Stimulated activated CD4-positive, alpha-beta T cell treated with anti-CD3 and anti-CD28 coated beads, Interleukin-15, amount 100 ng/mL, for 48 hours (primary cell): Measurements from ENCODE around the gene EPHA6.
"Not testable (repeated sequence)": the region's sequence is repeated elsewhere in the genome, so short reads cannot be mapped to it uniquely, and the experiment has no call there.

Experiments
- DNase-seq, 2 donors: peaks; one replicate each; pipeline ENCODE4 v3.0.0-alpha.2; 2020; ENCODE audit warnings: low read depth in 2 of 2

Gene EPHA6

DNA sequence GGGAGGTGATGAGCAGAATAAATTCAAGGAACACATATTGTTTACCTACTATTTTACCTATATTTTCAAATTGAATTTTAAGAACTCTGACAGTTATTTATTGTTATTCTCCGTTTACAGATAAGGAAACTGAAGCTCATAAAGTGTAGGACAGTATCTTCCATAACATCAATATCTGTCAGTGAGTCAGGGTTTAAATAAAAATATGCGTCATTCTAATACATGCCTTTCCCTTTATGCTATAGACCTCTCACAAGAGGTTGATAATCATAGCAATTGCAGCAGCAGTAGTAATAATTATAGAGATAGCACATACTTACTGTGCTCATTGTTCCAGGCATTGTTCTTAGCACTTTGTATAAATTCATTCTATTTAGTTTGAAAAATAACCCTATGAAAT, 101.1 kb downstream of the EPHA6 start:
- no peak for DNase-seq

DNA sequence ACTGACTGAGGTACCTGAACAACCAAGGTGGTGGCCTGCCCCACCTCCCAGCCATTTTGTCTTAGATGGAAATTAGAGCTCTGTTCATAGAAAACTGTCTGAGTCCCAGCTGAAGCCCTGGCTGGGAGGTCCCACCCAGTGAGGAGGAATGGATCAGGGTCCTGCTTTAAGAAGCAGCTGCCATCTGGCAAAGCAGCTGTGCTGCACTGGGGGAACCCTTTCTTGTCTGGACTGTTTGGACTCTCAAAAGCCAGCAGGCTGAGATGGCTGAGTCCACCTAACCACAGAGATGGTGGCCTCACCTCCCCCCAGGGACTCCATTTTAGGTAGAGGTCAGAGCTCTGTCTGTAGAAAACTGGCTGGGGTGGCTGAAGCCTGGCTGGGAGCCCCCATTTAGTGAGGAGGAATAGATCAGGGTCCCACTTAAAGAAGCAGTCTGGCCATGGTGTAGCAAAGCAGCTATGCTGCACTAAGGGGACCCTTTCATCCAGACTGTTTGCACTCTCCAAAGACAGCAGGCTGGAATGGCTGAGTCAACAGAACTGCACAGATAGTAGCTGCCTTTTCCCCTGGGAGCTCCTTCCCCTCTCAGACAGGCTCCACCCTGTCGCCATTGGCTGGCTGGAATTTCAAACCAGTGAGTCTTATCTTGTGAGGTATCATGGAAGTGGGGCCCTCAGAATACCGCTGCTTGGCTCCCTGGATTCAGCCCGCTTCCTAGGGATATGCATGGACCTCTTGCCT, 116.9 kb downstream of the EPHA6 start:
- DNase-seq, result no peak

DNA sequence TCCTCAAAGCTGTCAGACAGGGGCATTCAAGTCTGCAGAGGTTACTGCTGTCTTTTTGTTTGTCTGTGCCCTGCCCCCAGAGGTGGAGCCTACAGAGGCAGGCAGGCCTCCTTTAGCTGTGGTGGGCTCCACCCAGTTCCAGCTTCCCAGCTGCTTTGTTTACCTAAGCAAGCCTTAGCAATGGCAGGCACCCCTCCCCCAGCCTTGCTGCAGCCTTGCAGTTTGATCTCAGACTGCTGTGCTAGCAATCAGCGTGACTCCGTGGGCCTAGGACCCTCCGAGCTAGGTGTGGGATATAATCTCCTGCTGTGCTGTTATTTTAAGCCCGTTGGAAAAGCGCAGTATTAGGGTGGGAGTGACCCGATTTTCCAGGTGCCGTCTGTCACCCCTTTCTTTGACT, 127.7 kb downstream of the EPHA6 start:
- DNase-seq, result not testable (repeated sequence)

DNA sequence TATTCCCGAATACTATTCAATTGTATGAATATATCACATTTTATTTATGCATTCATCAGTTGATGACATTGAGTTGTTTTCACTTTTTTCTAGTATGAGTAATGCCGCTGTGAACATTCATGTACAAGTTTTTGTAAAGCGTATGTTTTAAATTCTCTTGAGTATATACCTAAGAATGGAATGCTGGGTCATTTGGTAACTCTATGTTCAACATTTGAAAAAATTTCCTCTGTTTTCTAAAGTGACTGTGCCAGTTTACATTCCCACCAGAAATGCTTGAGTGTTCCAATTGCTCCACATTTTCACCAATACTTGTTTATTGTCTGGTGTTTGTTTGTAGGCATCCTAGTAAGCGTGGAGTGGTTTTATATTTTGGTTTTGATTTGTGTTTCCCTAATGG, 144.5 kb downstream of the EPHA6 start:
- DNase-seq, result no peak

DNA sequence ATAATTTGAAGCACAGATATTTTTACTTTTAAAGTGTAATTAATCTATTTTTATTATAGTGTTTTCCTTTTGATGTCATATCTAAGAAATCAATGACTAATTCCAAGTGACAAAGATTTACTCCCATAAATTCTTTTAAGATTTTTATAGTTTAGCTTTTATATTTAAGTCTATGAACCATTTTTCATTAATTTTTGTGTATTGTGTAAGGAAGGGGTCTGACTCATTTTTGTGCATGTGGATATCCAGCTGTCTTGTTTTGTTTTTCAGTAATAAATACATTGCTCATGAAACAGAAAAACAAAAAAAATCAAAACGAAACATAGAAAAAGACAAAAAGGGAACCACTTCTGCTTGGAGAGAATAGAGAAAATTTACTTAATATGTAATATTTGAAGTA, 145.1 kb downstream of the EPHA6 start:
- DNase-seq, result no peak

DNA sequence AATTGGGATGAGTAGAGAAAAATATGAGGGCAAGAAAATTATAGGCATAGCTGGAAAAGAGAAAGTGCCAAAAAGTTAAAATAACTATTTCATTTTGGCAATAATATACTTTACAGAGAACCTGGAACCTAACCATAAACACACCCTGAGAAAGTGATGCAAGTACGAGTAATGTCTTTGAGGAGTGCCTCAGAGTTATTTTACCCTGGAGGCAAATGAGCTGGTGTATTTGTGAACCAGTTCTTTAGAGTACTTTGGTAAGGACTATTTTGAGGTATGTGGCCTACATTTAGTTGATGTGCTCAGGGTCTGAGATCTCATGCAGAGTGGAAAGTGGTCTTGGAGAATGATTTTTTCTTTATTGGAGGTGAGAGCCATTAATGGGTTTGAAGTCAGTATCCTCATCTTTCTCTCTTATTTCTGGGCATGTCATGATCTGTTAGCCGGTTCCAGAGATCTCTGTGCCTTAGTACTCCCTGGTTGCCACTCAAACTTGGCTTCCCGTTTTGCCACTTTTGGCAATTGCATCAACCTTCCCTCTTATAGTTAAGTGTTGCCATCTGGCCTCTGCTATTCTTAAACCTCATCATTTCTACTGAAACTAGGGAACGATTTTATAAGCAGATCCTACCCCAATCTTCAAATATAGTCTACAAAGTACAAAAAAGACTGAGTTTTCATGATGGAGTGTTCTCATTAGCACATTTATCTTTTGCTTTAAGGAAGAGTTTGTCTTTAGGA, 145.7 kb downstream of the EPHA6 start:
- DNase-seq, result no peak

DNA sequence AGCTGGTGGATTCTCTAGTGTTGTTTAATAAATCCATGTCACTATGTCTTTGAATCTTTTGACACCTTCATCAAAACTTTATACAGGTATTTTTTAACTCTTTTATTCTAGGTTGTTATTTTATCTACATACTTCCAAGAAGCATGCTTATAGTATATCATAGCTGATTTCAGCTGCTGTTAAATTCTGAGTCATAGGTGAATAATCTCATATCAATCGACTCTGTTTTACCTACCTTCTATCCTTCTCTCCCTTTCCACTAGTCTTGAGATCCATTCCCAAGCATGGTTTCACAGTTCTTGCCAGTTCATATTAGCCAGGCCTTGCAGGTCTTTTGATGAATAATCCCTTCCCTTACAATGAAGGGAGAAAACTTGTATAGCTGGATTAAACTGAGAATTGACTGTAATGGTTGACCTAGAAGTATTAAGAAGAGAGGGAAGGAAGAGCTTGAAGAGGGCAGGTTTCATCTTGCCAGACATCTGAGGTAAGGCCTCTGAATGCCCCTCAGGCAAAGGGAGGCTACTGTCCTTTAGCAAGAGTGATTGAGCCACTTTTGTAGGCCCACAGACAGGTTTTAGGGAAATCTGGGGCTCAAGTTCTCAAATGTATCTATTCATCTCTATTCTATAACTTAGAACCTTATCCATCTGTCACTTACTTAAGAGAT, 146.4 kb downstream of the EPHA6 start:
- no peak for DNase-seq

DNA sequence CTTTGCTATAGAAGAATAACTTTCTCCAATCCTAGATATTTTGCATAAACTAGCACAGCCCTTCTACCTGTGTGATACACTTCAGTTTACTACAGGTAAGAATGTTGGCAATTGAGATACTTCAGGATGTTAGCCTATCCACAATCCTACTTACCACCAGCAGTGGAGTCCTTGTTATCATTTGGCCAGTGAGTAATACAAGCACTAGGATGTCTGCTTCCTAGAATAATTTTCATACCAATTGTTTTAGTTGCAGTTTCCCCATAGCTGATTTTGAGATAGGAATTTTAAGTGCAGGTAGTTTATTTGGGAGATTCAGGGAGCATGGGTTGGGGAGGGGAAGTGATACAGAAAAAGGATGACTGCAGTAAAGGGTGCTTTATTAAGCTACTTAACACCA, 147.2 kb downstream of the EPHA6 start:
- no peak for DNase-seq

DNA sequence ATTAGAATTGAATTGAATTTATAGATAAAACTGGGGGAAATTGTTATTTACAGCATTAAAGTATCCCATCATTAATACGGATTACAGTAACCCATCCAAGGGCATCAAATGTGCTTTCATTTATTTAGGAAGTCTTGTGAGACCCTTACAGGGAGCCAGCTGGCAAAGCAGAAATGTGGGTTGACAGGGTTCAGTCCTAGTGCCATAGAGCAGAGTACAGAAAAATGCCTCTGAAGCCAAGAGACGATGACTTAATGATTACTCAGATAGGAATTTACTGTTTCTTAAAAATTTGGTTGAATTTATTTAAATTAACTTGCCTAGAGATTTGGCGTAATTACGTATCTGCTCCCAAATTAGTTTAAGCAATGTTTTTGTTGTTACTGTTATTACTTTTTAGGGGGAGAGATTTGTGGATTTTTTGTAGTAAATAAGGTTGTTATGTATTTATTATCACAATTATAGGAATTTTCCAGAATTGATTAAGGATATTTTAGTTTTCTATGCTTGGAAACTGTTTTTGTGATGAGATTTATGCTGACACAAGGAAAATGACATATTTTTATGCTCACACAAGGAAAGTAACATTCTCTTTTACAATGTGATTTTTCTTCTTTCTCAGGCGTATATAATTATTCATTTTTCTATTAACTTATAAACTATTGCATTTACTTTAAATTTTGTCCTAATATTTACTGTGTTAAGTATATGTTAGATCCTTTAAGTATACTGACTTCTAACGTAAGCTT, 152.0 kb downstream of the EPHA6 start:
- no peak for DNase-seq

DNA sequence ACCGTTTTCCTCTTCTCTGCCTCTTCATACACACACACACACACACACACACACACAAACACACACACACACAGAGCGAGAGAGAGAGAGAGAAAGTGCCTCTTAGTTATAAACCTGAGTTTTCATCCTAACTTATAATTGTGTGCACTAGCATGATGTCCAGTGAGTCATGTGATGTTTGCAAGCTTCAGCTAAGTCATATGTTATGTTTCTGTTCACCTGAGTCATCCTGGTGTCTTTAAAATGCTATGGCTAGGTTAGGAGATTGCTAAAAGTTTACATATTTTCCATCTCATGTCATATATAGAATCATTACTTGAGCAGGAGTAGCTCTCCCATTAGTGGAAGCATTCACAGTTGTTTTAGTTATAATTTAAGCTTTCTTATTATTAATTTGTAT, 155.8 kb downstream of the EPHA6 start:
- no peak for DNase-seq

DNA sequence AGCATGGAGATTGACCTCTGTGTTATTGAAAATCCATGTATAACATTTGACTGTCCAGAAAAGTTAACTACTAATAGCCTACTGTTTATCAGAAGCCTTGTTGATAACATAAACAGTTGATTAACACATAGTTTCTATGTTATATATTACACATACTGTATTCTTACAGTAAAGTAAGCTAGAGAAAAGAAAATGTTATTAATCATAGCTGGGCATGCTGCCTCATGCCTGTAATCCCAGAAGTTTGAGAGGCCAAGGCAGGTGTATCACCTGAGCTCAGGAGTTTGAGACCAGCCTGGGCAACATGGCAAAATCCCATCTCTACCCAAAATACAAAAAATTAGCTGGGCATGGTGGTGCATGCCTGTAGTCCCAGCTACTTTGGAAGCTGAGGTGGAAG, 163.3 kb downstream of the EPHA6 start:
- no peak for DNase-seq

DNA sequence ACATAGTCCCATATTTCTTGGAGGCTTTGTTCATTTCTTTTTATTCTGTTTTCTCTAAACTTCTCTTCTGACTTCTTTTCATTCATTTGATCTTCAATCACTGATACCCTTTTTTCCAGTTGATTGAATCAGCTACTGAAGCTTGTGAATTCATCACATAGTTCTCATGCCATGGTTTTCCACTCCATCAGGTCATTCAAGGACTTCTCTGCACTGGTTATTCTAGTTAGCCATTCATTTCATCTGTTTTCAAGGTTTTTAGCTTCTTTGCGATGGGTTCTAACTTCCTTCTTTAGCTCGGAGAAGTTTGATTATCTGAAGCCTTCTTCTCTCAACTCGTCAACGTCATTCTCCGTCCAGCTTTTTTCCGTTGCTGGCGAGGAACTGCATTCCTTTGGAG, 169.3 kb downstream of the EPHA6 start:
- not testable (repeated sequence) for DNase-seq

DNA sequence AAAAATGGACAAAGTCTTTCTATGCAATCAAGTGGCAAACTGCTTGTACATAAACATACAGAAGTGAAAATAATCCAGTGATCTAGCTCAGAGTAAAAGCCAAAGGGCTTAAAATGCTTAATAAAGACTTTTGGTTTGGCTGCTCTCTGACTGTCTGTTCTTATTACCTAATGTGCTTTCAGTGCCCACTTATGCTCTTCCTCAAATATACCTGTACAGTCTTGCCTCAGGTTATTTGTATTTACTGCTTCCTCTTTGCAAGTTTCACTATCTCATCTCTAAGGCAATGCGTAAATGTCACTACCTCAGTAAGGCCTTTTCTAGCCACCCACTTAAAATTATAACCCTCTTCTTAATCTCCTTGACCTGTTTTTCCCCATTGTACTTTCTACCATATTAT, 171.8 kb downstream of the EPHA6 start:
- DNase-seq, result no peak

DNA sequence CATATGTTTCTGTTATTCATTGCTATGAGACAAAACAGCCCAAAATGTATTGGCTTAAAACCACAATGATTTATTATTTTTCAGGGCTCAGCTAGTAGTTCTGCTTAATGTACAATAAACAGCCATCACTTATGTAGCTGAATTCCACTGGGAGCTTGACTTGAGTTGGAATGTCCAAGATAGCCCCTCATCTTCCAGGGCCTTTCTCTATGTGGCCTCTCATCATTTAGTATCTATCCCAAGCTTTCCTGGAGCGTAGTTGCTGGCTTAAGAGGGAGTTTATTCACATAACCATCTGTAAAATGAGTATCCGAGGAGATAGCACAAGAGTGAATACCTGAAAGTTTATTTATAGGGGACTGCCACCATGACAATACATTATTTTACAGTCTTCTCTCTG, 176.8 kb downstream of the EPHA6 start:
- DNase-seq, result no peak

DNA sequence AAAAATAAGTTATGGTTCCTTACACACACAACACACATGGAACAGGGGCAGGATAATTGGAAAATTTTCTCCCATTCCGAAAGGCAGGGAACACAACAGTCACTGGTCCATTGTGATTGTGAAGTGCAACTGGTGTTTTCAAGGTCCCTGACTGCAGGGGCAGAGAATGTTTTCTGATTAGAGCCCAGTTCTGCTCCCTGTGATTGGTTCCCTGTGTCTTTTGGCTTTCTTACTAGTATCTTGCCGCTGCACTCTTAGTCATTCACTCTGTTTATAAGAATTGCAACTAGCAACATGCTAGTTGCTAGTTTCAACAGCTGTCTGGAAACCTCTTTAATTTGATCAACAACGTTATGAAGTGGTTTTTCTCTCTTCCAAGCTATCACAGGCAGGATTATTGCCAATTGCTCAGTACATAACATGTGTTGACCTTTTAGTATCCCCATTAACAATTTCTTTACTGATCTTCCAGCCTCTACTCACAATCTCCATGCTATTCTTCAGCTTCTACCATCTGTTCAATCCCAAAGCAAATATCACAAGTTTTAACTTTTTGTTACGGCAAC, 177.5 kb downstream of the EPHA6 start:
- DNase-seq, result no peak

DNA sequence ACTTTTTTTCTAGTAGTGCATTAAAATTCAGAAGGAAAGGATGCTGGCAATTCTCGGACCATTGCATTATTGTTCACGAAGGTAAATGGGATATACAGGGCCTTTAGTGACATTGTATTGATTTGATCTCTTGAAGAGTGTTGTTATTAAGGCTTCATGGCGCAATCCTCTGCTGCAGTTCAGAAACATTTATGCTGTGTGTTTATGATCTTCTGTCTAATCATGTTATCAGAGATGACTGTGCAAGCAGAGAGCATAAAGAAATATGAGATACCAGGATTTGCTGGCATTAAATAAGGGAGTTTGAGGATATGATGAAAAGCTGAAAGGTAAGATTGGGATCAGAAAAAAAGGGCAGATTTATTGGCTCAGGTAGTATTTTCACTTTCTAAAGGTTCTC, 180.6 kb downstream of the EPHA6 start:
- DNase-seq, result no peak

DNA sequence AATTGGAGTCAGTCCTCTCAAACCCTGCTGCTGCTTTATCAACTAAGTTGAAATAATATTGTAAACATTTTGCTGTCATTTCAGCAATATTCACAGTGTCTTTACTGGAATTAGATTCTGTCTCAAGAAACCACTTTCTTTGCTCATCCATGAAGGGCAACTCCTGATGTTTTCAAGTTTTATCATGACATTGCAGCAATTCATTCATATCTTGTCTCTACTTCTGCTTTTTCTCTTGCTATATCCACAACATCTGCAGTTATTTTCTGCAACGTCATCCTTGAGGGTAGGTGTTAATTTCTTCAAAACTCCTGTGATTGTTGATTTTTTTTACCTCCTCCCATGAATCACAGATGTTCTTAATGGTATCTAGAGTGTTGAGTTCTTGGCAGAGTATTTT, 181.6 kb downstream of the EPHA6 start:
- DNase-seq, result no peak

DNA sequence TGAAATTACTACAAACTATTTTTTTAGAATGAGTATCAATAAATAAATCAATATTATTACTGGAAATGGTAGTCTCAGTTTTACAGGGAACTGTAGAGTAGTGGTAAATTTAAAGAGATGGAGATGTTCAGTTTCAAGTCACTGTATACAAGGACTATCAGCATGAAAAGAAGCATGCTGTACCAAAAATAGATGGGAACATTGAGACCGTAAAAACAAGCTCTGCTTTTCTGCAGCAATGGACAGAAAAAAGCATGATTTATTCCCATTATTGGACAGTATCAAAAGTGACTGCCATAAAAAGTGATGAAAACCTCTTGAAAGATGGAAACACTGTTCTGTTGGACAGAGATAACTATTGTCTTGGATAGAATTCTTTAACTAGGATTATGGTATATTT, 187.2 kb downstream of the EPHA6 start:
- no peak for DNase-seq

DNA sequence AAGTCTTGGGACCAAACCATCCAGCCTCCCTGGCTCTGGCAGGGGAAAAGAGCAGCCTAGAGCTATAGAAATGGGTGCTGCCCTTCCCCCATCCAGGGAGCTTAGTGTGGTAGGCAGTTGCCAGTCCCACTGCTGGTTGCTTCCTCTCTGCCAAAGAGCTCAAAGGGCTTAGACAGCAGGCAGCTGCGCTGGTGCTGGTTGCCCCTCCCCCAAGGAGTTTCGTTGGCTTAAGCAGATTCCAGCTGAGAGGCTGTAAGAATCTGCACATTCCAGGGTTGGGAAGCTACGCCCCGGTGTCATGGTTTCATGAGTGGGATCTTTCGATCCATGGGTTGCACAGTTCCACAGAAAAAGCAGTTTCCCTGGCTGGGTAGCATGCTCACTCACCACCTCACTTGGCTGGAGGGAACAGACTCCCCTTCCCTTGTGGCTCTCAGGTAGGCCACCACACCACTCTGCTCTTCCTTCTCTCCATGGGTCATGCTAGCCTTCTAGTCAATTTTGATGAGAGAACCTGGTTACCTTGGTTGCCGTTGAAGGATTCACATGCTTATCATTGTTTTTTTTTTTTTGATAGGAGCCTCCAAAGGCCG, 195.1 kb downstream of the EPHA6 start:
- DNase-seq, result no peak

DNA sequence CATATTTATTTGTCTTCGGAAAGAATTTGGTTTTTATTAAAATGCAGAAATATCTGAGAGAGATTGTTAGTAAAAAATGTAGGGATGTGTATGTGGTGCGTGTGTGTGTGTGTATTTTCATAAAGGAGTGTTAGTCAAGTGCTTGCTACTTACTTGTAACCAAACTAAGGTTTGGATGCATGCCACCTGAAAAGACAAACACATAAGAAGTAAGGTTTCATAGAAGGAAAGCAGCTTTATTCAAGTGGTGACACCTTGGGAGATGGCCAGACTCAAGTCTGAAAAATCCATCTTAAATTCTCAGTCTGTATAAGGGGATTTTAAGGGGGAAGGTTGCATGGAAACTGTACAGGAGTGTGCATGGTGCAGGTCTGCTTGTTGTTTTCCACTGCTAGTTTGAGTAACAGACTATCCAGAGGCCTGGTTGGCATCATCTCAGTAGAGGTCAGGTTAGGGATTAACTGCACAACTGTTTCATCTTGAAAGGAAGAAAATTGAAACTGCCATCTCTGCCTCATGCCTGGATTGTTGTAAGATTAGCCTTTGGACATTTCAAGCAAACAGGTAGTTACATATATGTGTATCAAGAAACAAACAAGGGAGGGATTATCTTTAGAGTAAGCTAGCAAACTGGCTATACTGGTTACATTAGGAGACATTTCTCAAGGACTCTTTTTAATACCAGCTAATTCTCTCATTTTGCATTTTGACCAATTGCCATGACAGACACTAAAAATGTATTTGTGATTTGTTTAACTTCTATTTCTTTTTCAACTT, 196.7 kb downstream of the EPHA6 start:
- DNase-seq, result no peak

DNA sequence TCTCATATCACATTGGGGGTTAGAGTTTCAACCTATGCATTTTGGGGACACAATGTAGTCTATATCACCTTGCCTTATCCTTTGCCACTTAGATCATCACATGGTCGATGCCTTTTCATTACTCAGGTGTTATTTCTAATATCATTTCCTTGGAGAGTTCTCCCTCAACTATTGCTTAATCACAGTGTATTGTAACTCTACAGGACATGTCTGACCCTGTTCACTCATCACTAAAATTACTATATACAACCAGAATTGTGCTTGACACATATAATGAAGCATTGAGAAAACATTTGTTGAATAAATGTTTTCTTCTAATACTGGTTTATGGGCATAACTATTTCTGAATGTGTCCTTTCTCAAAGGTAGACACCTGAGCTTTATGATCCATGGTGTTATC, 207.4 kb downstream of the EPHA6 start:
- DNase-seq, result no peak
